GM18526 (cell line): ENCODE measurements around the gene MARK3.

Experiments
- POLR2A ChIP-seq: IDR thresholded peaks from 3 replicates; pipeline ENCODE4 v1.6.1; 2011; ENCODE audit not compliant: insufficient read length; ENCODE audit errors: extremely low read depth

Gene MARK3

DNA sequence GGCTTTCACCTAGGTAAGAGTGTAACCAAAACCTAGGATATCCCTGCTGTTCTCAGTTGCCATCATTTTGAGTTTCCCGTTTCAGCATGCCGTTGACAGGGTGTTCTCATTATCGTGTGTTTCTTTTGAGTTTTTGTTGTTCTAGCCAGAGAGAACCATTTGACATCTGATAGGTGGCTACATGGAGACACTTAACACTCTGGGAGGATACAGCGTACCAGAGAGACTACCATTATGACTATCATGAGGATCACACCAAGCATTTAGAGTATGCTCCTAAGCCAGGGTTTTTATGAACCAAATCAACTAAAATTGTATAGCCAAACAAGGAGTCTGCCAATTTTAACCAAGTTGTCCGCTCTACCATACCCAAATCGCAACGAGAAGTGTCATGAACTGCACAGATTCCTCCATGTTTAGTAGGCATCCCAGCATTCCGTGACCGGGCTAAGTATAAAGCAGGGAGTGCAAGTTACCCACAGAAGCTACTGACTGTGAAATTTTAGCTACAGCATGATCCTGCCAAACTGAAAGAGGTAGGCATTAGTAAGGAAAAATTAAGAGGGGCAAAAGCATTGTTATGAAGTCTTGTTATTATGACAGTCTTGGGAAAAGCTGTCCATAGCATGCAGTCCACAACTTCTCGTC lies 48.8 kb downstream of the MARK3 start:
- no peak for TF ChIP-seq POLR2A

DNA sequence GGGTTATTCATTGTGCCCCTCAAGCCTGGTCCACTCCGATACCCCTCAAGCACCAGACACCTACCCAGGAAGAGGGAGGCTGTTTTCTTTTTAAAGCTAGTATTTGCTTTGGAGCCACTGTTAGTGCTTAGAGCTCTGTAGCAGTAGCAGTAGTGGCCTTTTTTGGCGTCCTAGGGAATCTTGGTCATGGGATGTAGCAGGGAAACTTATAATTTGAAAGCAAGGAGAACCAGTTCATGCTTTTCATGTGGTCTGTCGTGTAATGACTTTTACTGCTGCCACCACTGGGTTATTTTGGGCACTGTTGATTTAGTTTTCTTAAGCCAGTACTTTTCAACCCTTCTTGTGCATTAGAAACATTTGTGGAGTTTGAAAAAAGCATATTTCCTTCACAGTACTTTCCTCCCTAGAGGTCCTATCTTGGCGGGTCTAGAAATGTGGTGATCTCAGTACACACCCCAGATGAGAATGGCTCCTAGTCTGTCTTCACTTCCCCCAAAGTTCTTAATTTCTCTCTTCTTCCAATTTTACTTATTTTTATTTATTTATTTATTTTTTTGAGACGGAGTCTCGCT lies 49.7 kb downstream of the MARK3 start:
- no peak for TF ChIP-seq POLR2A

DNA sequence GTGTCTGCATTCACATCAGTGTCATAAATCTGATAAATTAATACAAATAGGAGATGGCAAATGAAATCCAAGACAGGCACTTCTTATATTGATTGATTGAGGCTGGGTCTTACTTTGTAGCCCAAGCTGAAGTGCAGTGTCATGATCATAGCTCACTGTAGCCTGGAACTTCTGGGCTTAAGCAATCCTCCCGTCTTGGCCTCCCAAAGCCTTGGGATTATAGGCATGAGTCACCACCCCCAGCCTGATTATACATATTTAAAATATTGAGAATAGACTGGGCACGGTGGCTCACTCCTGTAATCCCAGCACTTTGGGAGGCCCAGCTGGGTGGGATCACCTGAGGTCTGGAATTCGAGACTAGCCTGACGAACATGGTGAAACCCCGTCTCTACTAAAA lies 51.3 kb downstream of the MARK3 start:
- no peak for TF ChIP-seq POLR2A

DNA sequence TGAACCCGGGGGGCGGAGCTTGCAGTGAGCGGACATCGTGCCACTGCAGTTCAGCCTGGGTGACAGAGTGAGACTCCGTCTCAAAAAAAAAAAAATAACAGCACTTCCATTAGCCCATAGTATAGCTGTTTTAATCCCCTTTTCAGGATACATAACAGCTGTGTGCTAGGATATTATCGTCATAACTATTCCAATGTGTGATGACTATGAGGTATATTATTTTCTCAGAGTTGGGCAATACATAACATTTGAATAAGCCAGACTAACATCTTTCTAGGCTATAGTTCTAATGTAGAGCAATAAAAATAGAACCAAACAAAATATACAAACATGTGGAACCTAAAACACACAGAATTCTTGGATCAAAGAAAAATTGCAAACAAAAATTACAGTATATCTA lies 57.1 kb downstream of the MARK3 start:
- no peak for TF ChIP-seq POLR2A

DNA sequence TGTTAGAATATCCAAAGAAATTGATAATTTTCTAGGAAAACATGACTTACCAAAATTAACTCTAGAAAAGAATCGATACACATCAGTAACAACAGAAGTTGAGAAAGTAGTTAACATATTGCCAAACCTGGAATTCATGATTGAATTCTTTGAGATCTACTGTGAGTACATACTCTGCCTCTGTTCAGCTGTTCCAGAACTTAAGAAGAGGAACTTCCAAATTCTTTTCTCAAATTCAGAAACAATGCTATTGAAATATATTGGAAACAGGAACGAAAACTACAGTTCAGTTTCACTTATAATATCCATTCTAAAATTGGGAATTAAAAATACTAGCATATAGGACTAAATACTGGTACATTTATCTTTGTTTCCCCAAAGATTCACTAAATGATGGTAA lies 57.9 kb downstream of the MARK3 start:
- no peak for TF ChIP-seq POLR2A

DNA sequence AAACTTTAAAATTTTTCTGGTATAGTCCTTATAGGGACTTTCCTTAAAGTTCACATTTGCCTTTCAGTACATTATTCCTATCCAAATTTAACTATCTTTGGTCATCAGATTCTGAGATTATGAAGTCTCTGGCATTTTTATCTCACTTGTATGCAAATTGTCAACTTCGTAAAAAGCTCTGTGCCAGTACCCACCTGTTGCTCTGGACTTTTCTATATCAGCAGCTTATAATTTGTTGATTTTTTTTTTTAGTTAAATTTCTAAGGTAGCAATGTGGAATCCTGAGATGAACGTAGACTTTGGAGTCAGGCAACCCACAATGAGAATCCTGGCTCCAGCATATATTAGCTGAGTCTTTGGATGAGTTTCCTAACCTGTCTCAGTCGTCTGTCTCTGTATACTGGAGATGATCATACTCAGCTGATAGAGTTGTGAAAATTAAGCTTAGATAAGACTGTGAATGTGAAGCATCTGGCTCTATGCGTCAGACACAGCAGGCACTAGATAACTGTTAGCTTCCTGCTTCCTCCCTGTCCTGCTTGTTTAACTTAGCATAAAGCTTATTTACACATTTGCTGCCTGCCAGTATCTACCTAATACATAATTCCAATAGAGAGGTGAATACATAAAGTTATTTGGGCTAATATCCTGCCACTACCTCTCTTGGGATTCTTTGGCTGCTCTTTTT lies 59.8 kb downstream of the MARK3 start:
- TF ChIP-seq POLR2A: no peak

DNA sequence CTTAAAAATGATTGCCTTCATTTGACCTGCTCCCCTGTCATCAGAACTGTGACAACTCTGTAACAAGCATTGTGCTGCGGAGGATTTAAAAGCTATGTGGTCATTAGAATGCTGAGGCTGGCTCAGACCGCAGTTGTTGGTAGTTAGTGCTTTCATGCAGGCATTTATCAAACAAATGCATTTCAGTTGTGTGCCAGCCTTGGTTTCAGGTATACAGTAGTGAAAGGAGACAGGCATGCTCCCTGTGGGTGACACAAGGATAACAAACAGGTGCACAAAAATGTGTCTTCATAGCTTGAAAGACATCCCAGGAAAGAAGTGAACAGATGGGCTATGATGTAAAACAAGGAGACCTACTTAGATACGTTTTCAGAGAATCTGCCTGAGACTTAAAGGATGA lies 60.6 kb downstream of the MARK3 start:
- no peak for TF ChIP-seq POLR2A

DNA sequence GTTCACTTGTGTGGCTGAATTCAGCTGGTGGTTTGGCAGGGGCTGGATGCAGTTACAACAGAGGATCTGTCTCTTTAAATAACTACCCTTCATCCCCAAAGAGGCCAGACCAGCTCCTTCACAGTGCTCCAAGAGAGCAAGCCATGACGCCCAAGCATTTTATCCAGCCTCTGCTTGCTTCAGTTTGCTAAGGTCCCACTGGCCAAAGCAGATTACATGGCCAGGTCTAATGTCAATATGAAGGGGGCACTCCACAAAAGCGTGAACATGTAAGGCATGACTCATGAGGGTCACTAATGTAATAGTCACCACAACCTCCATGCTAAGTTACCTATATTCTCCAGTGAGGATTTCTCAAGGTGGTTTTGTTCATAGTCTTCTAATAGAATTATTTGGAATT lies 62.9 kb downstream of the MARK3 start:
- TF ChIP-seq POLR2A: no peak

DNA sequence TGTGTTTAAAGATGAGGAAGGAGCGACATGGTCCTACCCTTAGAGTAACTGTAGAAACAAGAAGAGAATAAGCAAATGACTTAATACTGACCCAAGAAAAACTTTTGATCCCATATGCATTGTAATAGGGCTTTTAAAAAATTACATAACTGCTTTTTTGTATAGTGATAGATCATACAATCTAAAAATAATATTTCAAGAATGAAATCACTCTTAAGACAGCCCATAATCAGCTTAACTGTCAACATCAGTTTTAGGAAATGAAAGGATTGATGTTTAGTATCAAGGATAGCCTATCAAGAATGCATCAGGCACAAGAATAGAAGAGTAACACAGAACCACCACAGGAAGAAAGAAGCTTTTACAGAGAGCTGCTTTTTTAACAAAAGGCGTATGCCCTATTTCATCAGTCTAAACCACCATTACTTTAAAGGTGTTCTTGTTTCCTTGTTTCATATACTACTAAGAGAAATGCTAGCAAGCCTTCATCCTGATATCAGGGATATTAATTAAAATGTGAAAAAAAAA lies 64.5 kb downstream of the MARK3 start:
- TF ChIP-seq POLR2A: no peak

DNA sequence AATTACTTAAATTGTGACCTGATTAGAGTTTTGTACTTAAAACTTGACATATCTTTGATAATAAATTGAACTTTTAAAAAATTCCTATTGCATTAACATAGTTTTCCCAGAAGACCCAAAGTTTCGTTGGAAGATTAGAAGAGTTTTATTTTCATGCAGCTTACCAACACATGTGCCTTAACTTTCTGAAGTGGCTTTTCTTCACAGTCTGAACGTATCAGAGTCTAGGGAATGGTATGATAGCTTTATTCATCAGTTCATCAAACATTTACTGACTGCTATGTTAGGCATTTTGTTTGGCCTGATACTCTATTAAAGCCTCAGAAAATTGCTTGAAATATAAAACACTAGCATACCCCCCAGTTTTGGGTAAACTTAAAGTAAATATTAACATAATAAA lies 65.2 kb downstream of the MARK3 start:
- TF ChIP-seq POLR2A: no peak

DNA sequence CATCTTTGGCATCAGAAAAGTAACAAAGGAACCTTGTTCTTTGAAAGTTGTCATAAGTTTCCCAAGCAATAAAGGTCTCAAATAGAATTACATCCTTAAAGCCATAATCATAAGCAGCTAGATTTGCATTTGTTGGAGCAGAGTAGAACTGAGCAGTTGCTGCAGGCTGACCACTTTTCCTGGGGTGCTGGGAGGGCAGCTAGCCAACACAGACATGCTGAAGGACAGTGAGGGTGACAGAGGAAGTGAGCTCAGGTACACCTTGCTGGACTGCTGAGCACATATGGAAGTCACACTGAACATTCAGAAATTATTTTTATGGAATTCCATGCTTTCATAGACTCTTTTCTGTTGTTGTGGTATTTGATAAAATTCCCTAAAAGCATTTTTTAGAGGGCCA lies 66.2 kb downstream of the MARK3 start:
- no peak for TF ChIP-seq POLR2A

DNA sequence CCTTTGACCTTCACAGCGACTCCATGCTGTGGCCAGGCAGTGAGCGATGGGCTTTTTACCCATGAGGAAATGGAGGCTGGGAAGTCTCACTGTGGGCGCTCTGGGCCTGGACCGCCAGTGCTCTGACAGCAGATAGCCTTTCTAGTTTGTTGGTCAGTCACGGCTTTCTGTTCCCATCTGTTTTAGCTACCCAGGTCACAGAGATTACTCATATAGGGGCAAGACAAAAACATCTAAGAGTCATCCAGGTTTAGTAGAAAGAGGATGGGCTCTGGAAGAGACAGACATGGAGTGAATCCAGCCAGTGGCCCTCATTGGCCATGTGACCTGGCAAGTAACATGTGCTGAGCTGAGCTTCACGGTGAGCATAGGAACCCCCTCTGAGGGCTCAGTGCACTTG lies 68.6 kb downstream of the MARK3 start:
- no peak for TF ChIP-seq POLR2A

DNA sequence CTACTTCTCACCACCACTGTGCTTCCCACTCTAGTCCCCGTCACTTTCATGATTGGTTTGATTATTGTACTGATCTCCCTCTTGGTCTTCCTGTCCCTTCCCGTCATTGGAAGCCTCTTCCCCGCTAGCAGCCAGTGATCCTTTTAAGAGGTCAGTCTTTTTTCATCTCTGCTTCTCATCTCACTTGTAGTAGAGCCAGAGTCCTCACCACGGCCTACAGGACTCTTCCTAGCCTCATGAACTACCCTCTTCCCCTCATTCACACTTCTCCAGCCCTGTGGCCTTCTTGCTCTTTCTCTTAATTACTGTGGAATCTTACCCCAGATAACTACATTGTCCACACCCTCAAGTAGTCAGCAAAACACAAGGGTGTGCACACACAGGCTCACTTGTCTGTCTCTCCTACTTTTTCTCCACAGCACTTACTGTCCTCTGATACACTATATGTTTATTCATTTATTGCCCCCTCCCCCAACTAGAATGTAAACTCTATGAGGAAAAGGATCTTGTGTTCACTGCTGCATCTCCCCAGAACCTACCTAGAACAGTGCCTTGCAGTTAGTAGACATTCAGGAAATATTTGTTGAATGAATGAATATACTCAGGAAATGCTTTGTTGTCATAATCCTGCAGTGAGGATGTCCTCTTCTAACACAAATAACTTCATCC lies 71.1 kb downstream of the MARK3 start:
- TF ChIP-seq POLR2A: no peak

DNA sequence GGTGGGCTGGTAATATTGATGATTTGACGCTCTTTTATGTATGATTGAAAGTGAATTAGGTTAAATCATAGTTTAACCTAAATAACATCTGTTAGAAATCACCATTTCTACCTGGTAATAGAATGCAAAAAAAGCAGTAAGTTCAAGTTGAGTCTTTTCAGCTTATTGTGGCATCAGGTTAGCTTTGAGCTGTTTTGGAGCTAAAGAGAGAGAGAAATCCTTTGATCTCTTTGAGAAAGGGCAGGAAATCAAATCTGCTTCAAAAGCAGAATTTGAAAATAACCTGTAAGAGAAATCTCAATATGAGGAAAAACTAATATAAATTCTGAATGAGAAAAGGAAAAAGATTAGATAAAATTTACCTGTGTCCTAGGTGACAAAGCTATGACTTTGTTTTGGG lies 75.2 kb downstream of the MARK3 start:
- TF ChIP-seq POLR2A: no peak

DNA sequence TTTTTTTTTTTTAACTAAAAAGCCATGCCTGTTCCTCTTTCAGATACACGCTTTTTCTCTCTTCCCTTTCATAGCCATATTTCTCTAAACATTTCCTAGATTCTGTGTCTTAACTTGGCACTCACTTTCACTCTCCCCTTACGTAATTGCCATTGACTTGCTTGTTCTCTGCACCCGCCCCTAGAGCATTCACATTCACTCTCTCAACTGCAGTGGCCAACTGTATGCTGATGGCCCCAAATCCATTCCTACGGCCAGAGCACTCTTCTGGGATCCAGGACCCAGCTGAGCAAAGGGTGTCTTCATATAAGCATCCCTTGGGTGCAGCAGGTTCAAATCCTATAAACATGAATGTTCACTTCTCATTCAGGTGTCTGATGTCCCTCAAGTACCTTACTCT lies 77.9 kb downstream of the MARK3 start:
- no peak for TF ChIP-seq POLR2A

DNA sequence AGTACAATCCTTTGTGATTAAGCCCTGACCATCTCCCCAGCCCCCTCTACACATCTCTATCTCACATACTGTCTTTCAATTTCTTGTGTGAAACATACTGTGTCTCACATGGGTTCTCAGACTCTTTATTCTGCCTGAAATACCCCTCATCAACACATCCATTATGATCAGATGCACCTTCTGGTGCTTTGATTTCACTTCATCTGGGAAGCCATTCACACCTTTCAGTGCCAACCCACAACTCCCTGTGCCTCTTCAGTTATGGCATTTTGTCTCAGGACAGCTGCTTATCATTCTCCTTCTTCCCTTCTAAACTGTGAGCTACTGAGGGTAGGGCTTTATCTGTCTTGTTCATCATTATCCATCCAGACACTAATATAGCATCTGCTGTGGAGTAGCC lies 78.6 kb downstream of the MARK3 start:
- TF ChIP-seq POLR2A: no peak
